ENCODE data around the gene GINS2.

GINS2 gene

GRCh38 chr16:85652431-85653221, 36.1 kb downstream of the GINS2 start:
- no peak for DNase-seq

DNA sequence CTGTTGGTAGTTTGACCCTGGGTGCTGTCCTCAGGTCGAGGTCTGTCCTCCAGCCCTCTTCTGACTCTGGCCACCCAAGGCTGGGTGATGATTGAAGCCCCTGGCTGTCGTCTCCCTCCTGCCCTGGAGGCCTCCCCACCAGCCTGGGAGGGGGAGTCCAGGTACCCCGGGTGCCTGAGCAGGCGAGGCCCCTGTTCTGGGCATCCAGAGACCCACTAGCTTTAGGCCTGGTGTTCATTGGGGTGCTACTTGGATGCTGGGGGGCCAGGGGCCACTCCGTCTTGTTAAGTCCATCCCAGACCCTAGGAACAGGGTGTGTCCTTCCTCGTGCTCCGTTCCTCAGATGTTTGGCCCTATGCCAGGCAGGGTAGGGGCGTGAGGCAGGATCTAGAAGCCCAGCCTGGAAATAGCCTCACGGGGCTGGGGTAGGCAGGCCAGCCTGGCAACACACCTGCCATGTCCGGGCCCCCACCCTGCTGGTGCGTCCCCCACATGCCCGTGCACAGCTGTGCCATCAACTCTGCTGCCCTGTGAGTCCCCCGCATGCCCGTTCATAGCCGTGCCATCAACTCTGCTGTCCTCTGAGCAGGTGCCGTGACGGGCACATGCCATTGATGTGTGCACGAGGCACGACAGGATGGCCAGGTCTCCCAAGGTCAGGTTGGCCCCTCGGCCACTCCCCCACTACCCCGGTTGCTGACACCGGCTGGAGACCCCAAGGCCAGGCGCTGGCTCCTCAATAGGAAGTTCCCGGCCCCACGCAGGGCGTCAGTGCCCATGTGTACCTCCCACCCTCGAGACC, 36.9 kb downstream of the GINS2 start:
- no peak for DNase-seq

DNA sequence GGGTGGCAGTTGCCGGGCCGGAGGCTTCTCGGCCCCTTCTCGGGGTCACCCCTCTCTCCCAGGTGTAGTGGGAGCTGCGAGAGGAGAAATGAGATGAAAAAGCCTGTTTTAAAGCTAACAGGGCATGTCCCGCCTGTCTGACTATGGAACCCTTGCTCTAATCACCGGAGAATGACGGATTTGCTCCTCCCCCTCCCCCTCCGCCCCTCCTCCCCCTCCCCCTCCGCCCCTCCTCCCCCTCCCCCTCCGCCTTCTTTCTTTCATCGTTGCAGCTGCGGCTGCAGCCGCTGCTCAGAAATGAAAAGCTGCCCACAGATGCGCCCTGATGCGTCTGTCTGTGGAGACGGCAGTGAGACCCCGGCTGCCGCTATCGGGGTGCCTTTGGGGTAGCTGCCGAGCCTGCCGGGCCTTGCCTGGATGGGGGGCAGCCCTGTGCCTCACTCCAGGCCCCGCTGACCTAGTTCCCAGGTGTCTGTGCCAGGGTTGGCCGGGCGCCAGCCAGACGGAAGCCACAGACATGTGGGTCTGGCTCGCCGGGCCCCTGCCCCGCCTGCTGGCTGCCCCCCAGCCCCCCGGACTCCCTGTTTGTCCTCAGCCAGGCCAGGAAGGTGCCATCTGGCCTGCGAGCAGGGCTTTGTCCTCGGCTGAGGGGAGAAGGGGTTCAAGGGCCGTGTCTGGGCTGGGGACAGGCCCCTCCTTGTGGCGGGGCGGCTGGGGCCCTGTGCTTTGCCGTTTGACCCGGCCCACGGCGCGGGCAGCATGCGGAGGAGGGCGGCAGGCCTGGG, 37.7 kb downstream of the GINS2 start:
- DNase-seq, result no peak

DNA sequence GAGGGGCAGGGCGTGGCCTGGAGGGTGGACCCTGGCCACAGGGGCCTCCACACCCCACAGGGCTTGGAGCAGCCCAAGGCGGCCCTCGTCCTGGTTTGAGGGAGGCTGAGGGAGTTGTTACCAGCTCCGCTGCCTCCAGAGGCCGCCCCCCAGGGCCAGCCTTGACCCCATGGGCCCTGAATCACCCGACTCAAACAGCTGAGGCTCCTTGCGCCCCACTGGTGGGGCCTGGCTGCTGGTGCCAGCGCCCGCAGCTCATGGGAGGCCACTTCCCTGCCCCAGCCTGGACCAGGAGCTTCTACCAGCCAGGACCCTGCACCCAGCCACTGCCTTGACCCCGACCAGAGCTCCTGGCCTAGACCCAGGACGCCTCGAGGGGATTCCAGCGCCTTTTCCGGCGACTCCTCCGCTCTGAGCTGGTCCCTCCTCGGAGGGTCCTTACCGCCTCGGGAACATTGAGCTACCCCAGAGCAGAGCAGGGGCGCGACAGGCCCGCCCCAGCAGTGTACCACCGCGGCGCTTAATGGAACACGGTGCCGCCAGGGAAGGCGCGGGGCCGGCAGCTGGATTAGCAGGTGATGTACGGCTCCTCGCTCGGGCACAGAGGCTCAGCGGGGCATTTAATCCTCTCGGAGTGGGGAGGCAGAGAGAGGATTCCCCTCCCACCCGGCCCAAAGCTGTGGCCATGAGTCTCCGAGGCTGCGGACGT, 38.5 kb downstream of the GINS2 start:
- no peak for DNase-seq

DNA sequence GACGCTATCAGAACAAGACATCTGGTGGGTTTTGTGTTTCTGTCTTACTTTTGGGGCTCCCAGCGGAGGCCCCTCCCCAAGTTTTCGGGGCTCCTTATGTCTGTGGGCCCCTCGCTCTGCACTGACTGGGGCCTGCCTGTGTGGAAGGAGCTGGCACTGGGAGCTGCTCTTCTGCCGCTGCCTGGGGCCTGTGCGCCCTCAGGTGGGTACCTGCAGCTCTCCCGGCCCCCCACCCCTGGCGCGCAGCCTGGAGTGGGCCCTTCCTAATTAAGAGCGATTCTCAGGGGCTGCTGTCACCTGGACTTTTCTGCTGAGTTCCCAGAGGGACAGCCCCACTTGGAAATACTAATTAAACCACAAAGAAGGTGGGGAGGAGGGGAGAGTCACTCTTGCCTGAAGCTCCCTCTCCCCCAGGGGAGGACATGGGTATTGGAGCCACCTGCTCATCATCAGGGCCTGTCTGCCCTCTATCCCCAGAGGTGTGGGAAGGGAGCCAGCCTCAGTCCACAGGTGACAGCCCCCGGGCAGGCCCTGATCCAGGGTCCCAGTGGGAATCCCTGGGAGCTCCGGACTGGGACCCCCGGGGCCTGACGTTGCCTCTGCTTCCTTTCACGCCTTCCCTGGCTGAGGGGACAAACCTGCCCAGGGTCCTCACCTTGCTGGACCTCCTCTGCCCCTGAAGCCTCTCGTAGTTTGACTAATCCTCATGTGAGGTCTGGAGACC, 39.2 kb downstream of the GINS2 start:
- no peak for DNase-seq

GRCh38 chr16:85648805-85649204, 39.9 kb downstream of the GINS2 start:
- no peak for DNase-seq

GRCh38 chr16:85648070-85648714, 40.6 kb downstream of the GINS2 start:
- no peak for DNase-seq

DNA sequence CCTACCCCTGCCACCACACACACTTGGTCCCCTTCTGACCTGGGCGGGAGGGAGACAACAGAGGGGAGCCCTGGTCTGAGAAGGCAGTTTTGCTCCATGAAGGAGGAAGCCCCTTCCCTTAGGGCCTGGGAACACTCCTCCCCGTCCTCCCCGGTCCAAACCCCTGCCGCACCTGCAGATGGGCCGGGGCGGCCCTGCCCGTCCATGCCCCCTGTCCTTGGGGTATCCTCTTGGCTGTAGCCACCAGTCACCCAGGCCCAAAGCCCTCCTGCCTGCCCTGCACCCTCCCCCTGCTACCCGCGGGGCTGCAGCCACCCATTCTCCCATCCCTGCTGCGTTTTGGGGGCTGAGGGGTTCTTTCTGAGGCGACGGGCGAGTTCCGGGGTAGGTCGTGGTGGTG, 41.8 kb downstream of the GINS2 start:
- no peak for DNase-seq

- DNase-seq, result no peak
Measured at GRCh38 chr16:85646358-85646907, 42.3 kb downstream of the GINS2 start.

- DNase-seq, result no peak
Measured at GRCh38 chr16:85645021-85645589, 43.6 kb downstream of the GINS2 start.

DNA sequence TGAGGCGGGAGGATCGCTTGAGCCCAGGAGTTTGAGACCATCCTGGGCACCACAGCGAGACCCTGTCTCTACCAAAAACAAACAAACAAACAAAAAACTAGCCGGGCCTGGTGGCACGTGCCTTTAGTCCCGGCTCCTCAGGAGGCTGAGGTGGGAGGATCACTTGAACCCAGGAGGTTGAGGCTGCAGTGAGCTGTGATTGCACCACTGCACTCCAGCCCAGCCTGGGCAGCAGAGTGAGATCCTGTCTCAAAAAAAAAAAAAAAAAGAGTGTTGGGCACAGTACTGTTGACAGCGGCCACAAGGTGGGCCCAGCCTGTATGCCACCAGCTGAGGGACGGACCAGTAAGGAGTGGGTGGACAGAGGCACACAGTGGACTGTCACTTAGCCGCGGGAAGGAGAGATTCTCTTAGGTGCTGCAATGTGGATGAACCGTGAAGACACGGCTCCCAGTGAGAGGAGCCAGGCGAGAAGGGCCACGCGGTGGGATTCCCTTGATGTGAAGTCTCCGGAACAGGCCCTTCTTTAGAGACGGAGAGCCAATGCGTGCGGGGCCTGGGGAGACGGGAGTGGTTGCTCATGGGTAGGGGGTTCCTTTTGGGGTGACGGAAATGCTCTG, 44.6 kb downstream of the GINS2 start:
- no peak for DNase-seq

DNA sequence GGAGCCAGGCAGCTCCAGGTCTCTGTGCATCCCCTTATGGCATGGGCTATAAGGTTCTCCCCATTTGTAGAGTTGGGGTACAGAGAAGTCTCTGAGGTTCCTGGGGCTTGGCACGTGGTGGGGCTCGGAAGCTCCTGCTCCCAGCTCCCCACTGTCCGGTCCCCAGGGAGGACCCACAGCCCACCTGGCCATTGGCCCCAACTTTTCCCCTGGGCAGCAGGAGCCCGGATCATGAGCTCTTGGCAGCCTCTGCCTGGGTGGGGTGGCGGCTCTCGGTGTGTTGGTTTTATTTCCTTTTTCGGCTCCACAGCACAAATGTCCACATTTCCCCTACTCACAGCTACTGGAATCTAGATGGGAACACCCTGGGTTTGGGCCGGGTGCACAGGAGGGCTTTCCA, 45.1 kb downstream of the GINS2 start:
- DNase-seq, result no peak

DNA sequence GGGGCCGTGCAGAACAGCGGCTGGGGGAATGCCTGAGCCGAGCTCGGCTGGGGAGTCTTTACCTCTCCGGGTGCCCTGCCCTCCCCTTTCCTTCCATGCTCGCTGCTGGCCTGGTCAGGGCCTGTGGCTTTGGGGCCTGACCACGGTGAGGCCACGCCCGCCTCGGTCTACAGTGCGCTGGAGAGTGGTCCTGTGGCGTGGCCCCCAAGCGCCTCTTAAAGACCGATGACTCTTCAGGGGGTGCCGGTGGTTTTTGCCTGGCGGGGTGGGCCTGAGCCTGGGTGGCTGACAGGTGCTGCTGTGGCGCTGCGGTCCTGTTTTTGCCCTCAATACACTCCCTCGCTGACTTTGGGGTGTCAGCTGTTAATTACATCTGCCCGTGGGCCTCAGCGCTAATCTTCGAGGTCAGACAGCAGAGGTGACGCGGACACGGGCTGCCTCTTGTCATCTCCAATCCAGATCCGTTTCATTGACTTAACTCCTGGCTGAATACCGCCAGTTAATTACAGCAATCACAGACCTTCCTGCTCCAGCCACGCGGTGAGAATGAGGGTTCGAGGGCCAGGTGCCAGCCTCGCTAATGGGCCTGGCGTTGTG, 45.9 kb downstream of the GINS2 start:
- no peak for DNase-seq

DNA sequence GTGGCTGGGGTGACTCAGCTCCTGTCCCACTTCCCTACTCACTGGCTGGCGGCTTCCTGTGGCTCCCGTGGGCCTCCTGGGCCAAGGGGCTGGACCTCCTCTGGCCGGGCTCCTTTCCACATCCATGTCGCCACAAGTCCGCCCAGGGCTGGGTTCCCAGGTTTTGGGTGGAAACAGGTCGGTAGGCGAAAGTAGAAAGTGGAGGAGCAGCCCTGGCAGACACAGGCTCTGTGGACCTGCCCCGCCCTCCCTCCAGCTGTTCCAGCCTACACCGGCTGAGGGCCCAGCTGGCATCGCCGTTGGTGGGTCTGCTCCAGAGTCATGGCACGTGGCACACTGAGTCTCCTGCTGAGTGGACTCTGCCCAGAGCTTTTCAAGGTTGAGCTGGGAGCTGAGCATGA, 47.0 kb downstream of the GINS2 start:
- no peak for DNase-seq

GRCh38 chr16:85641305-85641704, 47.4 kb downstream of the GINS2 start:
- DNase-seq, result no peak

- DNase-seq, result no peak
Measured at GRCh38 chr16:85640585-85640984, 48.2 kb downstream of the GINS2 start.

- no peak for DNase-seq
Measured at GRCh38 chr16:85640254-85640558, 48.5 kb downstream of the GINS2 start.

- DNase-seq, result no peak
Measured at GRCh38 chr16:85639529-85640253, 49.1 kb downstream of the GINS2 start.

DNA sequence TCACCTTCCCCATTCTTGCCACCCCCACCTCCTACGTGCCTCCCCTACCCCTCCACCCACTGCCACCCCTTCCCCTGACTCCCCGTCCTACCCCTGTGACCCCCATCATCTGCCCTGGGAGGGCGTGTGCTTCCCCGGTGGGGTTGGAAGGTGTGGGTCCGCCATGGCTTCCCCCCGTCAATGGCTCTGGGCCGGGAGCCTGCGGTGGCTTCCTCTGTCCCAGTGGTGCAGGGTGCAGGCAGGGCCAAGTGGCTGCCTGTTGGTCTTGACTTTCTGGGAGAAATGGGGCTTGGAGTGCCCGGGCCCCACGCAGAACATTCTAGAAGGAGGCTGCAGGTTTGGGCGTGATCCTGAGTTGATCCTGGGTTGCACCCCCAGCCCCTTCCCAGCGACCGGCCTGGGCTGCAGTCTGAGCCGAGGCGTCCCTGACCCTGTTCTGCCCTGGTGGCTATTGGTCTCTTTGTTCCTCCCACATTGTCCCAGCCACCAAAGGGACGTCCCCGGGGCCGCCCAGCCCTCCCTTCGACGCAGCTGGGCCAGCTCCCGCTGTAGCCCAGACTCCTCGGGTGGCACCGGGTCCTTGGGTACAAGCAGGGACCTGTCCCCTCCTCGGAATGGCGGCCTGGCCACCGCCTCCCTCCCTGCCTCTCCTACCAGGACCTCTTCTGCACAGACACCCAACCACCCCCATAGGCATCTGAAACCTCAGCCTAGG, 49.9 kb downstream of the GINS2 start:
- DNase-seq, result no peak
